ENCODE data around the gene CRAT. TPM values are rescaled to one million over a fixed set of nuclear protein-coding genes. Genes with fewer than 3 reads are reported as not detected.
"Not testable (repeated sequence)": the region's sequence is repeated elsewhere in the genome, so short reads cannot be mapped to it uniquely, and the experiment has no call there.

Gene CRAT
- total RNA-seq, 2 experiments from 2014 or later, result 19.5 to 22.7 TPM

GRCh38 chr9:129133082-129133481, 22.5 kb upstream of the CRAT start:
- Mint-ChIP-seq H3K27me3 (no peaks in the 10 kb centered on the region), H3K36me3 (peaks cover 14% of the 10 kb centered on the region), H3K9me3 (no peaks in the 10 kb centered on the region), H3K4me1 (peaks cover 4% of the 10 kb centered on the region), H3K27ac (no peak overlapping the region), H3K4me3 (no peak overlapping the region)
- ATAC-seq (ENCODE audit: low read depth) (no peak), DNase-seq (no peak)
- POLR2A ChIA-PET, result interaction anchor here (0.8 kb wide), 1 partner anchor 45 kb away, joined by 3 read pairs; the partner anchor contains the start of gene IER5L

GRCh38 chr9:129131300-129132145, 20.9 kb upstream of the CRAT start:
- Mint-ChIP-seq H3K4me1 (peaks cover 4% of the 10 kb centered on the region), H3K4me3 (no peak overlapping the region), H3K36me3 (peaks cover 11% of the 10 kb centered on the region), H3K27ac (no peak overlapping the region), H3K27me3 (no peaks in the 10 kb centered on the region), H3K9me3 (no peaks in the 10 kb centered on the region)
- DNase-seq (peak; percentile 87), ATAC-seq (ENCODE audit: low read depth) (peak; percentile 96)
- POLR2A ChIA-PET, result interaction anchor here (1.0 to 2.2 kb wide), 4 partner anchors 11 to 493 kb away, joined by 3 to 15 read pairs (median 6); partner anchors contain the start of gene NTMT1

- DNase-seq (no peak), ATAC-seq (ENCODE audit: low read depth) (no peak)
- Mint-ChIP-seq H3K4me1 (peaks cover 6% of the 10 kb centered on the region), H3K36me3 (peaks cover 13% of the 10 kb centered on the region), H3K4me3 (no peak overlapping the region), H3K9me3 (no peaks in the 10 kb centered on the region), H3K27ac (no peak overlapping the region), H3K27me3 (no peaks in the 10 kb centered on the region)
- POLR2A ChIA-PET, result interaction anchor here (1.3 to 2.2 kb wide), 2 partner anchors 12 to 494 kb away, joined by 8 to 15 read pairs; partner anchors contain the start of gene NTMT1
Observed at GRCh38 chr9:129130791-129131190, 20.2 kb upstream of the CRAT start.

DNA sequence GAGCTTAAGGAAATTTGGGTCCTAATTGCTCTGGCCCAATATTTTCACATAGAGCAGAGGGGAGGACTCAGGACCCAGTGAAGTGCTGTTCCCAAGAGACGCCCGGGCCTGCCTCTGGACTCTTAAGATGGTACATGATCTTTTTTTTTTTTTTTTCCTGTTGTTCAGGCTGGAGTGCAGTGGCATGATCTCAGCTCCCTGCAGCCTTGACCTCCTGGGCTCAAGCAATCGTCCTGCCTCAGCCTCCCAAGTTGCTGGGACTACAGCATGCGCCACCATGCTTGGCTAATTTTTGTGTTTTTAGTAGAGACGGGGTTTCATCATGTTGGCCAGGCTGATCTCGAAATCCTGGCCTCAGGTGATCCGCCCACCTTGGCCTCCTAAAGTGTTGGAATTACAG, 19.7 kb upstream of the CRAT start:
- H3K9me3 Mint-ChIP-seq; H3K4me1 Mint-ChIP-seq; H3K4me3 Mint-ChIP-seq; H3K27ac Mint-ChIP-seq; ATAC-seq (ENCODE audit: low read depth); H3K27me3 Mint-ChIP-seq; DNase-seq: not testable (repeated sequence)
- POLR2A ChIA-PET, result interaction anchor here (0.5 to 2.2 kb wide), 3 partner anchors 19 to 495 kb away, joined by 3 to 15 read pairs (median 5); partner anchors contain the start of genes NTMT1 and PTPA
- peaks cover 13% of the 10 kb centered on the region for H3K36me3 Mint-ChIP-seq

DNA sequence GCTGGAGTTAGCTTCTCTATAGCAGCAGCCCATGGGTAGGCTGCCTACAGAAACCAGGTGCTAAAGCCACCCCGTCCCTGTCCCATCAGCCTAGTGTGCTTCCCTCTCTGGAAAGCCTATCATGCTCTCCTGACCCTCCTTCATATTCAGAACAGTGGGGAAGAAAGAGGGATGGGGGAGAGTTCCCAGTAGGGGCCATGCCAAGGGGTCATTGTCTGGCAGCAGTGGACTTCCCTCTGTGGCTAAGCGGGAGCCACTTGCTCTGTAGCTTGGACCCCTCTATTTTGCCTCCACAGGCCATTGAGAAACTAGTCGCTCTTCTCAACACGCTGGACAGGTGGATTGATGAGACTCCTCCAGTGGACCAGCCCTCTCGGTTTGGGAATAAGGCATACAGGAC, 18.1 kb upstream of the CRAT start:
- DNase-seq, result no peak
- no peak for ATAC-seq (ENCODE audit: low read depth)
- H3K36me3 Mint-ChIP-seq, result peaks cover 13% of the 10 kb centered on the region
- POLR2A ChIA-PET, result interaction anchor here (0.7 kb wide), 1 partner anchor 14 kb away, joined by 3 read pairs; no protein-coding TSS in a partner anchor
- no peak overlapping the region for H3K27ac Mint-ChIP-seq
- no peak overlapping the region for H3K4me3 Mint-ChIP-seq
- H3K4me1 Mint-ChIP-seq, result peaks cover 6% of the 10 kb centered on the region
- H3K27me3 Mint-ChIP-seq, result no peaks in the 10 kb centered on the region
- no peaks in the 10 kb centered on the region for H3K9me3 Mint-ChIP-seq

GRCh38 chr9:129126749-129127618, 16.4 kb upstream of the CRAT start:
- Mint-ChIP-seq H3K4me3 (no peak overlapping the region), H3K9me3 (no peaks in the 10 kb centered on the region), H3K27ac (no peak overlapping the region), H3K36me3 (peaks cover 13% of the 10 kb centered on the region), H3K27me3 (no peaks in the 10 kb centered on the region), H3K4me1 (peaks cover 5% of the 10 kb centered on the region)
- ATAC-seq (ENCODE audit: low read depth) (no peak), DNase-seq (no peak)
- POLR2A ChIA-PET, result interaction anchor here (1.1 kb wide), 1 partner anchor 13 kb away, joined by 3 read pairs; no protein-coding TSS in a partner anchor

GRCh38 chr9:129125478-129125877, 14.9 kb upstream of the CRAT start:
- Mint-ChIP-seq H3K36me3 (peaks cover 20% of the 10 kb centered on the region), H3K27me3 (no peaks in the 10 kb centered on the region), H3K4me1 (peaks cover 2% of the 10 kb centered on the region), H3K9me3 (no peaks in the 10 kb centered on the region), H3K27ac (no peak overlapping the region), H3K4me3 (no peak overlapping the region)
- POLR2A ChIA-PET, result no interaction called here
- ATAC-seq (ENCODE audit: low read depth) (no peak), DNase-seq (no peak)

DNA sequence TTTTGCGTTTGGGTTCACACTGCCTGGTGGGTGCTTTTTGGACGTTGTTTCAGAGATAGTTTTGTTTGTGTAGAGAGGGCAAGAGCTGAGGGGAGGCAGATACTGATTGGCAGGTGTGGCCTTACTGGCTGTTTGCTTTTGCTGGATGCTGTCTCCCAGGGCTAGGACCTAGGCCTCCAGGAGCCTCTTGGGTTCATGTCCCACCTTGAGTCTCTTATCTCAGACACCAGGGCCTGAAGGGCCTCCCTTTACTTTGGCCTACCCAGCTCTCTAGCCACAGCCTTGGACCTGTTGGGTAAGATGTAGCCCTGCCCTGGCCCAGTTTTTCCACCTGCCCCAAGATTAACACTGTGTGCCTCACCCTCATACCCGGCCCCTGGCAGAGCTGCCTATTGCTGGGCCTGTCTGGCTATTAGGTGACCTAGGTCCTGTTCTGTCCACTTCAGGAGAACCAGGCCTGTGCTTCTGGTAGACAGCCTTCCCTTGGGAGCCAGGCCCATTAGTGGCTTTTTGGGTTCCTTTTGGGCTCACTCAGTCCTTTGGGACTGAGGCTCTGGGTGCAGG, 14.0 kb upstream of the CRAT start:
- Mint-ChIP-seq H3K9me3 (no peaks in the 10 kb centered on the region), H3K27me3 (no peaks in the 10 kb centered on the region), H3K36me3 (peaks cover 20% of the 10 kb centered on the region), H3K4me1 (peaks cover 2% of the 10 kb centered on the region), H3K4me3 (no peak overlapping the region), H3K27ac (no peak overlapping the region)
- no peak for DNase-seq
- POLR2A ChIA-PET, result no interaction called here
- ATAC-seq (ENCODE audit: low read depth), result no peak

- DNase-seq; POLR2A ChIA-PET; H3K4me1 Mint-ChIP-seq; H3K27me3 Mint-ChIP-seq; H3K9me3 Mint-ChIP-seq; H3K4me3 Mint-ChIP-seq; H3K27ac Mint-ChIP-seq; ATAC-seq (ENCODE audit: low read depth): not testable (repeated sequence)
- peaks cover 21% of the 10 kb centered on the region for H3K36me3 Mint-ChIP-seq
Observed at GRCh38 chr9:129122976-129123375, 12.4 kb upstream of the CRAT start.

DNA sequence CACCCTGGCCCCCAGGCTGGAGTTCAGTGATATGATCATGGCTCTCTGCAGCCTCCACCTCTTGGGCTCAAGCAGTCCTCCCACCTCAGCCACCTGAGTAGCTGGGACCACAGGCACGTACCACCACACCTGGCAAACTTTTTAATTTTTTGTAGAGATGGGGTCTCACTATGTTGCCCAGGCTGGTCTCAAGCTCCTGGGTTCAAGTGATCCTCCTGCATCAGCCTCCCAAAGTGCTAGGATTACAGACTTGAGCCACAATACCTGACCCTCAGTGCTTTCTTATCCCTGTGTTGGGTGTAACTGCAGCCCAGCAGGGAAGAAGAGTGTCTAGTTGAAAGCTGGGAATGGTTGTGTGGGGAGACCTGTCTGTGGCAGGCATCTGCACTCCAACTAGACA, 11.5 kb upstream of the CRAT start:
- H3K27ac Mint-ChIP-seq, result no peak overlapping the region
- H3K27me3 Mint-ChIP-seq, result no peaks in the 10 kb centered on the region
- ATAC-seq (ENCODE audit: low read depth) (no peak), DNase-seq (no peak)
- POLR2A ChIA-PET, result interaction anchor here (1.1 kb wide), 1 partner anchor 11 kb away, joined by 3 read pairs; the partner anchor contains the start of genes CRAT and PTPA
- no peaks in the 10 kb centered on the region for H3K9me3 Mint-ChIP-seq
- H3K36me3 Mint-ChIP-seq, result peaks cover 23% of the 10 kb centered on the region
- H3K4me3 Mint-ChIP-seq, result no peak overlapping the region
- peaks cover 4% of the 10 kb centered on the region for H3K4me1 Mint-ChIP-seq

GRCh38 chr9:129121483-129121882, 10.9 kb upstream of the CRAT start:
- no peaks in the 10 kb centered on the region for H3K27me3 Mint-ChIP-seq
- no peak overlapping the region for H3K27ac Mint-ChIP-seq
- peaks cover 23% of the 10 kb centered on the region for H3K36me3 Mint-ChIP-seq
- ATAC-seq (ENCODE audit: low read depth) (no peak), DNase-seq (no peak)
- no peaks in the 10 kb centered on the region for H3K9me3 Mint-ChIP-seq
- peaks cover 4% of the 10 kb centered on the region for H3K4me1 Mint-ChIP-seq
- H3K4me3 Mint-ChIP-seq, result no peak overlapping the region
- POLR2A ChIA-PET, result interaction anchor here (1.1 kb wide), 1 partner anchor 10 kb away, joined by 3 read pairs; the partner anchor contains the start of genes CRAT and PTPA

DNA sequence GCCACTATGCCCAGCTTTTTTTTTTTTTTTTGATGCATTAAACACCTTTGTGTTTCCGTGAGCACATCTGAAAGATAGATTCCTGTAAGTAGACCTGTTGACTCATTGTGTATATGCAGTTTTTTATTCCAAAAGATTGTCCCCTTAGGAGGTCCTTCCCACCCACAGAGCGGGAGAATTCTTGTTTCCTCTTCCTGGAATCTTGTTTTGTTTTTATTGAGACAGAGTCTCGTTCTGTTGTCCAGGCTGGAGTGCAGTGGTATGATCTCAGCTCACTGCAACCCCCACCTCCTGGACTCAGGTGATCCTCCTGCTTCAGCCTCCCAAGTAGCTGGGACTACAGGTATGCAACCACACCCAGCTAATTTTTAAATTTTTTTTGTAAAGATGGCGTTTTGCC, 8.2 kb upstream of the CRAT start:
- peaks cover 13% of the 10 kb centered on the region for H3K4me1 Mint-ChIP-seq
- ATAC-seq (ENCODE audit: low read depth) (no peak), DNase-seq (no peak)
- POLR2A ChIA-PET, result interaction anchor here (0.7 kb wide), 1 partner anchor 34 kb away, joined by 4 read pairs; no protein-coding TSS in a partner anchor
- H3K27me3 Mint-ChIP-seq, result no peaks in the 10 kb centered on the region
- peaks cover 19% of the 10 kb centered on the region for H3K36me3 Mint-ChIP-seq
- H3K9me3 Mint-ChIP-seq, result no peaks in the 10 kb centered on the region
- H3K4me3 Mint-ChIP-seq, result no peak overlapping the region
- no peak overlapping the region for H3K27ac Mint-ChIP-seq

Data from activated naive CD8-positive, alpha-beta T cell treated with anti-CD3 and anti-CD28 coated beads, Interleukin-2, amount 10 ng/mL, durations not matched to agents 7 days and 5 days (primary cell).